Spinal cord (tissue), 10 donors: ENCODE results near the gene ST6GALNAC5. TPM values are rescaled to one million over a fixed set of nuclear protein-coding genes. Genes with fewer than 3 reads are reported as not detected.
A peak's percentile ranks its signal among the peaks of the same experiment; 100 is the strongest.

Source experiments
- DNase-seq, 6 donors: peaks; one replicate each; pipeline versions ENCODE4 v3.0.0 to v3.0.0-alpha.2; 2013 to 2015; ENCODE audit warnings: low spot score in 6 of 6, low read depth in 4 of 6
- H3K27ac ChIP-seq: one replicate; pipeline ENCODE4 v1.5.1; 2013; ENCODE audit warnings: low read depth, low read length, control low read depth
- H3K27me3 ChIP-seq: one replicate; pipeline ENCODE4 v1.6.1; 2013; ENCODE audit warnings: low read length; ENCODE audit not compliant: control insufficient read depth, insufficient read depth
- H3K36me3 ChIP-seq: one replicate; pipeline ENCODE4 v1.6.1; 2013; ENCODE audit warnings: low read length; ENCODE audit not compliant: control insufficient read depth, insufficient read depth
- H3K4me1 ChIP-seq: one replicate; pipeline ENCODE4 v1.6.1; 2013; ENCODE audit warnings: low read length; ENCODE audit not compliant: control insufficient read depth, insufficient read depth
- H3K4me3 ChIP-seq: one replicate; pipeline ENCODE4 v1.5.1; 2013; ENCODE audit warnings: low read depth, low read length, control low read depth
- H3K9me3 ChIP-seq: one replicate; pipeline ENCODE4 v1.6.1; 2013; ENCODE audit warnings: low read length; ENCODE audit not compliant: control insufficient read depth, insufficient read depth
- WGBS: methylation state at CpG from one replicate; pipeline ENCODE4 v1.1.5; 2013; ENCODE audit warnings: missing lambda C conversion rate; ENCODE audit not compliant: insufficient coverage; 5-methylcytosine and 5-hydroxymethylcytosine counted together
- polyA plus RNA-seq, 2 donors: library from polyadenylated mRNA; unstranded; fragments of 120-200 nt; gene quantifications; one replicate each; pipeline ENCODE4 v1.2.1, GENCODE V29; 2013; ENCODE audit not compliant: insufficient read length in 2 of 2
- small RNA-seq: library from RNA; depleted of rRNA; stranded (forward); fragments of <200 nt; gene quantifications from one replicate; pipeline ENCODE3, GENCODE V24; 2014; ENCODE audit warnings: low replicate concordance
- total RNA-seq, 2 donors: library from RNA; depleted of rRNA in 1 of 2; stranded (reverse); fragments of 120-200 nt in 1 of 2; fragments of >200 nt in 1 of 2; gene quantifications; one replicate each; pipeline versions ENCODE4 v1.2.3 to v1.2.4, GENCODE V29; 2013 to 2014
- donor health status: healthy.

The ST6GALNAC5 gene
- total and polyA plus RNA-seq, 4 donors = 11.0 to 21.3 (median 17.8) TPM

DNA sequence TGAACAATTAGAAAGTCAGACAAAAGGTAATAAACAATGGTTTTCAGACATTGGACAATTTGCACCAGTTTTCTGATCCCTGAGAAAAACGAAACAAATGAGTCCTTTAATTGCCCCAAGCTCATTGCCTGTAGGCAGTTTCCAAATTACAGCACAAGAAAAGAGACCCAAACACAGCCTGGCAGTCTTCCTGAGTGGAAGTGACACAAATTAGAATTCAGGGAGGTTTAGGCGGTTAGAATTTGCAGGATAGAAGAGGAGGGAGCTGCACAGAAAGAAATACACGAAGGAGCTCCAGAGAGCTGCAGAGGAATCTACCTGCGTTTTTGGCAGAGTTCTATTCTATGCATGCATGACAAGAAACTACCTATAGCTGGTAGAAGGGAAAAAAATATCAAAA, 236.2 kb downstream of the ST6GALNAC5 start:
- Histone ChIP-seq H3K36me3 (no peaks in the 10 kb centered on the region), H3K27me3 (no peaks in the 10 kb centered on the region), H3K4me3 (no peak overlapping the region), H3K9me3 (no peaks in the 10 kb centered on the region), H3K27ac (no peak overlapping the region), H3K4me1 (no peaks in the 10 kb centered on the region)
- WGBS = 45% methylated on average over 2 of the region's 4 CpGs
- DNase-seq = peak in 1 of 6 donors; percentile 49

- no peaks in the 10 kb centered on the region for H3K36me3 ChIP-seq
- 98% methylated on average over 7 of the region's 10 CpGs for WGBS
- no peaks in the 10 kb centered on the region for H3K9me3 ChIP-seq
- H3K4me3 ChIP-seq = no peak overlapping the region
- no peaks in the 10 kb centered on the region for H3K27me3 ChIP-seq
- no peak for DNase-seq
- no peaks in the 10 kb centered on the region for H3K4me1 ChIP-seq
- no peak overlapping the region for H3K27ac ChIP-seq
These were observed 237.4 kb downstream of the ST6GALNAC5 start for GRCh38 chr1:77104672-77105071.

Small RNA genes within 50 kb of the gene (small RNA-seq; reads per million reads assigned to genes)
- 0.10 reads per million for gene MIR7156
